HG02970 (cell line): ENCODE data around the gene MINDY1.

Experiments
- ATAC-seq: cut with Tn5 transposase; IDR thresholded peaks from one replicate; pipeline ENCODE4 v1.9.1; 2021; ENCODE audit warnings: mild to moderate bottlenecking, moderate library complexity, moderate number of reproducible peaks; ENCODE audit not compliant: unreplicated experiment, low FRiP score

MINDY1 gene

GRCh38 chr1:151012684-151013471 is 6.2 kb upstream of the MINDY1 start:
- ATAC-seq, result no peak

- no peak for ATAC-seq
Measured at GRCh38 chr1:151011154-151011850, 4.6 kb upstream of the MINDY1 start.

- ATAC-seq, result no peak
Measured at GRCh38 chr1:151010346-151010726, 3.6 kb upstream of the MINDY1 start.

GRCh38 chr1:151009674-151010345 is 3.1 kb upstream of the MINDY1 start:
- ATAC-seq, result no peak

GRCh38 chr1:151009206-151009587 is 2.5 kb upstream of the MINDY1 start:
- no peak for ATAC-seq

- ATAC-seq, result peak; percentile 85
Measured at GRCh38 chr1:151008244-151009205, 1.8 kb upstream of the MINDY1 start, which contains the start of gene PRUNE1. Gene PRUNE1 (plus strand): TSS chr1:151008449. CDS start chr1:151008633, 184 bp downstream.

GRCh38 chr1:151007853-151008243 is 1.1 kb upstream of the MINDY1 start:
- ATAC-seq, result no peak

GRCh38 chr1:151005729-151006319 is 878 bp downstream of the MINDY1 start:
- ATAC-seq, result no peak

GRCh38 chr1:151003180-151003579 is 3.5 kb downstream of the MINDY1 start:
- no peak for ATAC-seq

GRCh38 chr1:151002611-151003010 is 4.1 kb downstream of the MINDY1 start:
- no peak for ATAC-seq

GRCh38 chr1:151002051-151002450 is 4.7 kb downstream of the MINDY1 start:
- ATAC-seq, result no peak

- no peak for ATAC-seq
Measured at GRCh38 chr1:151001602-151002001, 5.1 kb downstream of the MINDY1 start.

- ATAC-seq, result no peak
Measured at GRCh38 chr1:151000408-151000807, 6.3 kb downstream of the MINDY1 start.

GRCh38 chr1:150999926-151000325 is 6.8 kb downstream of the MINDY1 start:
- ATAC-seq, result no peak

- no peak for ATAC-seq
Measured at GRCh38 chr1:150999051-150999674, 7.5 kb downstream of the MINDY1 start.

- no peak for ATAC-seq
Measured at GRCh38 chr1:150997949-150998348, 8.8 kb downstream of the MINDY1 start.

GRCh38 chr1:150997126-150997872 is 9.4 kb downstream of the MINDY1 start:
- no peak for ATAC-seq

GRCh38 chr1:150995896-150996295 is 10.8 kb downstream of the MINDY1 start:
- ATAC-seq, result no peak

- no peak for ATAC-seq
Measured at GRCh38 chr1:150995460-150995859, 11.2 kb downstream of the MINDY1 start.
